Lower lobe of right lung (tissue), 2 donors: ENCODE results near the gene SNAP91. TPM values are rescaled to one million over a fixed set of nuclear protein-coding genes. Genes with fewer than 3 reads are reported as not detected.
"Not testable (repeated sequence)": the region's sequence is repeated elsewhere in the genome, so short reads cannot be mapped to it uniquely, and the experiment has no call there.

ENCODE experiments used
- ATAC-seq, 2 donors: fragments of 200-7000 bp; cut with Tn5 transposase; one replicate each; pipeline ENCODE4 v1.9.1; 2020 to 2022; ENCODE audit warnings: mild to moderate bottlenecking in 2 of 2, moderate library complexity in 2 of 2
- DNase-seq: peaks from one replicate; pipeline ENCODE4 v3.0.0-alpha.2; 2020
- H3K27ac ChIP-seq: fragments of 200-600 bp; one replicate; pipeline ENCODE4 v1.8.0; 2022
- H3K27me3 ChIP-seq: fragments of 200-600 bp; one replicate; pipeline ENCODE4 v1.8.0; 2022; ENCODE audit warnings: low read depth
- H3K36me3 ChIP-seq: fragments of 200-600 bp; one replicate; pipeline ENCODE4 v1.8.0; 2022; ENCODE audit warnings: mild to moderate bottlenecking
- H3K4me1 ChIP-seq: fragments of 200-600 bp; one replicate; pipeline ENCODE4 v1.8.0; 2022
- H3K4me3 ChIP-seq: fragments of 200-600 bp; one replicate; pipeline ENCODE4 v1.8.0; 2022; ENCODE audit warnings: mild to moderate bottlenecking
- H3K9me3 ChIP-seq: fragments of 200-600 bp; one replicate; pipeline ENCODE4 v1.8.0; 2022
- CTCF ChIP-seq: fragments of 200-600 bp; IDR thresholded peaks from one replicate; pipeline ENCODE4 v1.8.0; 2022; ENCODE audit warnings: antibody characterized with exemption, mild to moderate bottlenecking
- intact Hi-C: fragments of 100-400 bp; cut with DNase I; formaldehyde crosslinking; loops from one replicate; pipeline ENCODE4 v1.11.0; 2022
- total RNA-seq: library from RNA; stranded (reverse); fragmentation: NEBNext Ultra II Directional; extraction: Animal tissue kit (Norgen Biotek cat#: 25700); gene quantifications from one replicate; pipeline ENCODE4 v1.2.1, GENCODE V29; 2021
- donor health status: DM: no; HTN: yes; CAD: no; lungs with severe emphysema.

Gene SNAP91
- total RNA-seq, 1 donor from 2014 or later, result not detected

GRCh38 chr6:83633149-83633548, 75.8 kb downstream of the SNAP91 start:
- intact Hi-C loops, result no loop called here
- no peak for ATAC-seq

GRCh38 chr6:83629908-83630307, 79.0 kb downstream of the SNAP91 start:
- H3K27me3 ChIP-seq, H3K9me3 ChIP-seq, DNase-seq, intact Hi-C loops, H3K27ac ChIP-seq, H3K4me3 ChIP-seq, H3K4me1 ChIP-seq, ATAC-seq, H3K36me3 ChIP-seq: not testable (repeated sequence)

More at GRCh38 chr6:83633149-83633548, 75.8 kb downstream of the SNAP91 start:
- H3K4me1 ChIP-seq, result no peaks in the 10 kb centered on the region
- no peaks in the 10 kb centered on the region for H3K27me3 ChIP-seq
- no peak overlapping the region for H3K4me3 ChIP-seq
- no peak for DNase-seq
- H3K27ac ChIP-seq, result no peak overlapping the region
- H3K9me3 ChIP-seq, result no peaks in the 10 kb centered on the region
- no peak for TF ChIP-seq CTCF
- no peaks in the 10 kb centered on the region for H3K36me3 ChIP-seq

- H3K27me3 ChIP-seq, result no peaks in the 10 kb centered on the region
- ATAC-seq (peak in 1 of 2 donors; percentile 48), DNase-seq (no peak)
- no peaks in the 10 kb centered on the region for H3K4me1 ChIP-seq
- H3K4me3 ChIP-seq, result no peak overlapping the region
- TF ChIP-seq CTCF, result peak; percentile 53
- no peaks in the 10 kb centered on the region for H3K36me3 ChIP-seq
- H3K27ac ChIP-seq, result no peak overlapping the region
- intact Hi-C loops, result no loop called here
- H3K9me3 ChIP-seq, result no peaks in the 10 kb centered on the region
Measured at GRCh38 chr6:83615025-83615999, 93.6 kb downstream of the SNAP91 start.

- H3K36me3 ChIP-seq, result no peaks in the 10 kb centered on the region
- H3K27ac ChIP-seq, result no peak overlapping the region
- TF ChIP-seq CTCF, result no peak
- H3K4me1 ChIP-seq, result no peaks in the 10 kb centered on the region
- no peaks in the 10 kb centered on the region for H3K27me3 ChIP-seq
- no peak for DNase-seq
- H3K4me3 ChIP-seq, result no peak overlapping the region
- intact Hi-C loops, result no loop called here
- no peaks in the 10 kb centered on the region for H3K9me3 ChIP-seq
- ATAC-seq, result no peak
Measured at GRCh38 chr6:83613378-83613777, 95.5 kb downstream of the SNAP91 start.

- ATAC-seq (no peak), DNase-seq (no peak)
- intact Hi-C loops, result no loop called here
Measured at GRCh38 chr6:83609248-83609647, 99.7 kb downstream of the SNAP91 start.

More at GRCh38 chr6:83609248-83609647, 99.7 kb downstream of the SNAP91 start:
- Histone ChIP-seq H3K27me3 (no peaks in the 10 kb centered on the region), H3K27ac (no peak overlapping the region), H3K4me3 (no peak overlapping the region), H3K9me3 (no peaks in the 10 kb centered on the region), H3K4me1 (no peaks in the 10 kb centered on the region), H3K36me3 (no peaks in the 10 kb centered on the region)
- TF ChIP-seq CTCF, result no peak
